ENCODE data around the gene LCK. TPM values are rescaled to one million over a fixed set of nuclear protein-coding genes. Genes with fewer than 3 reads are reported as not detected.

LCK gene
- total RNA-seq (2014; rRNA removed; shearing (Covaris generic)), result not detected in 2 replicates
- 0.24 TPM in 1 of 2 replicates, not detected in the other for polyA plus RNA-seq (2016; fragmentation: Nextera tagmentation; extraction: Ambion mirVana)

GRCh38 chr1:32250893-32251716 lies at the start of gene LCK:
TSS of gene LCK (plus strand) at chr1:32251265. CDS start at chr1:32274330, 23,065 bp downstream.
- no peak within 1 kb of the TSS for H3K4me2 ChIP-seq (ENCODE audit: unreplicated experiment)
- peaks cover 22% of the 10 kb centered on the region for H3K4me1 ChIP-seq (ENCODE audit: insufficient read depth)
- no peak within 1 kb of the TSS for H3K9ac ChIP-seq
- H3K27ac ChIP-seq, result no peak within 1 kb of the TSS
- no peaks in the 10 kb centered on the region for H3K9me3 ChIP-seq (ENCODE audit: low read depth)
- no peaks in the 10 kb centered on the region for H3K9me2 ChIP-seq (ENCODE audit: insufficient read depth)
- 0 out of 2 replicates have a peak, but pooled peaks cover 10% of the 10 kb centered on the region for H3F3A ChIP-seq (ENCODE audit: insufficient read depth)
- H3K36me3 ChIP-seq (ENCODE audit: low read depth), result no peaks in the 10 kb centered on the region
- no peaks in the 10 kb centered on the region for H3K79me2 ChIP-seq (ENCODE audit: insufficient read depth)
- no peak within 1 kb of the TSS for H3K4me3 ChIP-seq
- no peak for TF ChIP-seq EZH2phosphoT487 (IDR thresholded peaks at IDR 0.05; ENCODE audit: insufficient read depth, low read depth)
- TF ChIP-seq EZH2 (IDR thresholded peaks at IDR 0.05; ENCODE audit: insufficient read depth, poor library complexity, severe bottlenecking), result no peak
- H3K27me3 ChIP-seq (replicated peaks; ENCODE audit: insufficient read depth), result no peaks in the 10 kb centered on the region
- in situ Hi-C loops (cut with MboI), result no loop called here
- DNase-seq, result no peak
- H2AFZ ChIP-seq, result no peak within 1 kb of the TSS
- WGBS, 2 experiments (ENCODE audit: low coverage in 1 of 2, low lambda C conversion rate in 2 of 2, missing lambda C conversion rate in 2 of 2), result 80 to 87% methylated on average over 23 to 25 of the region's 25 CpGs
- H4K20me1 ChIP-seq (ENCODE audit: insufficient read depth), result no peaks in the 10 kb centered on the region

- peak overlapping the region; percentile 79 for H3K4me3 ChIP-seq
- H3K4me2 ChIP-seq (ENCODE audit: unreplicated experiment), result peak overlapping the region; percentile 91
- no peaks in the 10 kb centered on the region for H3K36me3 ChIP-seq (ENCODE audit: low read depth)
- no peaks in the 10 kb centered on the region for H3K9me3 ChIP-seq (ENCODE audit: low read depth)
- no peaks in the 10 kb centered on the region for H4K20me1 ChIP-seq (ENCODE audit: insufficient read depth)
- in situ Hi-C loops (cut with MboI), result no loop called here
- no peak for TF ChIP-seq EZH2phosphoT487 (IDR thresholded peaks at IDR 0.05; ENCODE audit: insufficient read depth, low read depth)
- no peak for TF ChIP-seq EZH2 (IDR thresholded peaks at IDR 0.05; ENCODE audit: insufficient read depth, poor library complexity, severe bottlenecking)
- whole genome bisulfite sequencing, 2 experiments (ENCODE audit: low coverage in 1 of 2, low lambda C conversion rate in 2 of 2, missing lambda C conversion rate in 2 of 2), result 21 to 25% methylated on average over 25 to 26 of the region's 26 CpGs
- H3K79me2 ChIP-seq (ENCODE audit: insufficient read depth), result no peaks in the 10 kb centered on the region
- DNase-seq, result peak; percentile 53
- peak overlapping the region; percentile 18; the same call in 1 of the 2 replicates for H3K27ac ChIP-seq
- peaks cover 10% of the 10 kb centered on the region; the same call in 1 of the 2 replicates for H3K4me1 ChIP-seq (ENCODE audit: insufficient read depth)
- no peaks in the 10 kb centered on the region for H3K9me2 ChIP-seq (ENCODE audit: insufficient read depth)
- no peaks in the 10 kb centered on the region for H3K27me3 ChIP-seq (replicated peaks; ENCODE audit: insufficient read depth)
- H3F3A ChIP-seq (ENCODE audit: insufficient read depth), result peaks cover 7% of the 10 kb centered on the region
- peak overlapping the region; percentile 79 for H2AFZ ChIP-seq
- peak overlapping the region; percentile 88 for H3K9ac ChIP-seq
These were observed 46.1 kb upstream of the LCK start for GRCh38 chr1:32204943-32205361.

- TF ChIP-seq EZH2 (IDR thresholded peaks at IDR 0.05; ENCODE audit: insufficient read depth, poor library complexity, severe bottlenecking) (no peak), EZH2phosphoT487 (IDR thresholded peaks at IDR 0.05; ENCODE audit: insufficient read depth, low read depth) (no peak)
- Histone ChIP-seq H4K20me1 (ENCODE audit: insufficient read depth) (no peaks in the 10 kb centered on the region), H3K4me2 (ENCODE audit: unreplicated experiment) (peak within 1 kb of the TSS; percentile 91), H3K27ac (peak within 1 kb of the TSS; percentile 18; the same call in 1 of the 2 replicates), H3K27me3 (replicated peaks; ENCODE audit: insufficient read depth) (no peaks in the 10 kb centered on the region), H3K9ac (peak within 1 kb of the TSS; percentile 88), H3F3A (ENCODE audit: insufficient read depth) (0 out of 2 replicates have a peak, but pooled peaks cover 5% of the 10 kb centered on the region), H3K79me2 (ENCODE audit: insufficient read depth) (no peaks in the 10 kb centered on the region), H3K4me3 (peak within 1 kb of the TSS; percentile 79), H3K36me3 (ENCODE audit: low read depth) (no peaks in the 10 kb centered on the region), H3K9me2 (ENCODE audit: insufficient read depth) (no peaks in the 10 kb centered on the region), H3K9me3 (ENCODE audit: low read depth) (no peaks in the 10 kb centered on the region), H2AFZ (peak within 1 kb of the TSS; percentile 79), H3K4me1 (ENCODE audit: insufficient read depth) (peaks cover 9% of the 10 kb centered on the region; the same call in 1 of the 2 replicates)
- peak; percentile 96 for DNase-seq
- in situ Hi-C loops (cut with MboI), result no loop called here
- WGBS, 2 experiments (ENCODE audit: low coverage in 1 of 2, low lambda C conversion rate in 2 of 2, missing lambda C conversion rate in 2 of 2), result 2% methylated on average over 73 to 77 of the region's 77 CpGs
These were observed 45.4 kb upstream of the LCK start, which contains the start of gene IQCC for GRCh38 chr1:32205401-32206370. TSS of gene IQCC (plus strand) at chr1:32205671. CDS start at chr1:32205682, 11 bp downstream.

- H3K4me3 ChIP-seq, result no peak overlapping the region
- no peak overlapping the region for H2AFZ ChIP-seq
- DNase-seq, result no peak
- no peaks in the 10 kb centered on the region for H3K9me2 ChIP-seq (ENCODE audit: insufficient read depth)
- H3K4me2 ChIP-seq (ENCODE audit: unreplicated experiment), result no peak overlapping the region
- TF ChIP-seq EZH2phosphoT487 (IDR thresholded peaks at IDR 0.05; ENCODE audit: insufficient read depth, low read depth), result no peak
- 0 out of 2 replicates have a peak, but pooled peaks cover 5% of the 10 kb centered on the region for H3F3A ChIP-seq (ENCODE audit: insufficient read depth)
- H3K27ac ChIP-seq, result no peak overlapping the region
- H3K79me2 ChIP-seq (ENCODE audit: insufficient read depth), result no peaks in the 10 kb centered on the region
- no peaks in the 10 kb centered on the region for H3K27me3 ChIP-seq (replicated peaks; ENCODE audit: insufficient read depth)
- H4K20me1 ChIP-seq (ENCODE audit: insufficient read depth), result no peaks in the 10 kb centered on the region
- H3K36me3 ChIP-seq (ENCODE audit: low read depth), result no peaks in the 10 kb centered on the region
- in situ Hi-C loops (cut with MboI), result no loop called here
- H3K9ac ChIP-seq, result no peak overlapping the region
- no peaks in the 10 kb centered on the region for H3K9me3 ChIP-seq (ENCODE audit: low read depth)
- WGBS, 2 experiments (ENCODE audit: low coverage in 1 of 2, low lambda C conversion rate in 2 of 2, missing lambda C conversion rate in 2 of 2), result 78 to 84% methylated on average over 6 of the region's 6 CpGs
- no peaks in the 10 kb centered on the region for H3K4me1 ChIP-seq (ENCODE audit: insufficient read depth)
These were observed 42.6 kb upstream of the LCK start for GRCh38 chr1:32208469-32208868.
